HG03025 (cell line): ENCODE results near the gene C11orf65.
"Not testable (repeated sequence)": the region's sequence is repeated elsewhere in the genome, so short reads cannot be mapped to it uniquely, and the experiment has no call there.

Source experiments
- ATAC-seq: cut with Tn5 transposase; IDR thresholded peaks from one replicate; pipeline ENCODE4 v1.9.1; 2021; ENCODE audit warnings: mild to moderate bottlenecking, moderate library complexity; ENCODE audit not compliant: unreplicated experiment, low FRiP score

Gene C11orf65

GRCh38 chr11:108373505-108373904, 93.8 kb downstream of the C11orf65 start:
- not testable (repeated sequence) for ATAC-seq

DNA sequence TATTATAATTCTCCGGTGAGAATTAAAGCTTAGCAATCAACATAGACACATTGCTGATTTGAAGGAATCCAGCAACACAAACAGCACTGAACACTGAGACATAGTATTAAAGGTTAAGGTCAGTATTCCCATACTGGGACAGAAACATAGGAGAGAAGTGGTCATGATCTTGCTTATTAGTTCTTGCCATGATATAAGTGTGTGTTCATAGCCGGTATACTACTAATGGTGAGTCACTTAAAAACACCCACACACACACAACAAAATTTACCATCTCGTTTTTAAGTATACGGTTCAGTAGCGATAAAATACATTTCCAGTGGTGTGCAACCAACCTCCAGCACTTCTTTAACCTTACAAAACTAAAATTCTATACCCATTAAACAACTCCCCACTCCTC, 96.3 kb downstream of the C11orf65 start:
- ATAC-seq, result no peak

- ATAC-seq, result no peak
These were observed 97.0 kb downstream of the C11orf65 start for GRCh38 chr11:108370315-108370714.

DNA sequence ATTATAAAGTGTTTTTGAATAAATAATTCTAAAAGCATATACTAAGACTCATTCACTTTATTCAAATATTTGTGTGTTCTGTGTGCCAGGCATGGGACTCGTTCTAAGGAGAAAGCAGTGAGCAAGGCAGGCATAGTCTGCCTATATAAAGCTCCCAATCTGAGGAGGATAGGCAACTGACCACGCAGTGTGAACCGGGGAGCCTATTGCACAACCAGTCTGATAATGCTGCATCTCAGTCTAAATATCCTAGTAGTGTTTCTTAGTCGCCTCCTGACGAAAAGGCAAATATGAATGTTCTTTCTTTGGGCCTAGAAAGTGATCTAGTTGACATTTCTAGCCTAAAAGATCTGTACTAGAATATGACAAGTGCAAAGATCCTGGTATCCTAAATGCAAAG, 98.3 kb downstream of the C11orf65 start:
- ATAC-seq, result no peak

- no peak for ATAC-seq
These were observed 99.2 kb downstream of the C11orf65 start for GRCh38 chr11:108368134-108368533.

DNA sequence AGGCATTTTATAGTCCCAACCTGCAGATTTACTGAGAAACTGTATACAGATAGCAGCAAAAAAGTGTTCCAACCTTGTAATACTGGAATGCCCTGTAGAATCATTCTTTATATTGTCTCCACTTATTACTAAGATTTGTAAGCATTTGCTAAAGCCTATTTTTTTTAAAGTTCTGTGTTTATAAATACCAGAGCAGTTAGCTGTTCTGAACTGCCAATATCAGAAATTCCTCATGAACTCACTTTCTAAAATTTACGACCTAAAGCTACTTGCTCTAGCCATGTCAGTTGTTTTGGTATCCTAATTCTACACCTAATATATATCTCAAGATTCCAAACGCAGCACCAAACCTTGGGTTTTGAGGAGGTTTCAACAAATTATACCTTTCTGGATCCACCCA, 103.2 kb downstream of the C11orf65 start:
- ATAC-seq, result no peak

GRCh38 chr11:108351468-108351867, 115.9 kb downstream of the C11orf65 start:
- ATAC-seq, result no peak

- ATAC-seq, result no peak
These were observed 120.9 kb downstream of the C11orf65 start for GRCh38 chr11:108346451-108346850.

DNA sequence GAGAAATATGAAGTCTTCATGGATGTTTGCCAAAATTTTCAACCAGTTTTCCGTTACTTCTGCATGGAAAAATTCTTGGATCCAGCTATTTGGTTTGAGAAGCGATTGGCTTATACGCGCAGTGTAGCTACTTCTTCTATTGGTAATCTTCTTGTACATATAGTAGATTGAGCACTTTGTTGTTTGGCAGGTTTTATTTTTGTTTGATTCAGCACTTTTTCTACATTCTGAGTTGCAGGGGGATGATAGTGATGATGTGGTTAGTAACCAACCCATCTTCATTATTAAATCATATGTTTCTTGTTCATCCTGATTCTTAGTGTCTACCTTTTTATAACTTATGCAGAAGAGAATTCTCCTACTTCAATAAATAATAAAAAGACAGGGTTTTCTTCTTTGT, 121.6 kb downstream of the C11orf65 start:
- no peak for ATAC-seq

DNA sequence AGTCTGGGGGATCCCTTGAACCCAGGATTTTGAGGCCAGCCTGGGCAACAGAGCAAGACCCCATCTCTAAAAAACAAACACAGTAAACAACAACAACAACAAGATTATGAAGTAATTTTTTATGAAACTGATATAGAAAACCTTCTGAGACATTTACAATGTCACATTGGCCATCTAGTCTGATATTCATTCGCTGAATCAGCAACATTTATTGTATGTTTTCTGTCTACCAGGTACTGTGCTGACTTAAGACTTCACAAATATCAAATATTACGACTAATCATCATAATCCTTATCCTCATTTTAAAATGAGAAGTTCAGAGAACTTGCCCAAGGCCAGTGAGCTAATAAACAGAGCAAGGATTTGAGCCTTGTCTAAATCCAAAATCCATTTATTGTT, 123.6 kb downstream of the C11orf65 start:
- no peak for ATAC-seq

- ATAC-seq, result no peak
These were observed 125.7 kb downstream of the C11orf65 start for GRCh38 chr11:108341654-108342053.

GRCh38 chr11:108340973-108341372, 126.4 kb downstream of the C11orf65 start:
- ATAC-seq, result no peak

DNA sequence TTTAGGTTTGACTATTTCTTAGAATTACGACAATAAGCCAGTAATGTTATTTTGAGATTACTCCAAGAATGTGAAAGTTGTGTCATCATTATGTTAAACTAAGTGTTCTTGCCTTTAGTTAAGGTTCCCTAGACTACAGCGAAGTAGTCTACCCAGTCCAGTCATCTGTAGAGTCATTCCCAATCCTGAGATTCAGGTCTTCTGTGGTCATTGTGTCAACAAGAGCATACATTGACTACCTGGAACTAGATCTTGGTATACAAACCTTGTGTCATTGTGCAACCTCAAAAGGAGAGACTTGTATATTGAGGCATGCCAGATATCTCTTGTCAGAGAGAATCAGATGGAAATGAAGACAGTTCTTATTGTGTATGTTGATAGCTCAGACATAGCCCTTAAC, 128.6 kb downstream of the C11orf65 start:
- no peak for ATAC-seq

- ATAC-seq, result no peak
These were observed 133.9 kb downstream of the C11orf65 start for GRCh38 chr11:108333403-108333899.
